Activated T-helper 17 cell treated with anti-CD3 and anti-CD28 coated beads, Interleukin-2, amount 50 U/mL, for 72 hours (primary cell): Measurements from ENCODE around the gene SART3. TPM values are rescaled to one million over a fixed set of nuclear protein-coding genes. Genes with fewer than 3 reads are reported as not detected.

ENCODE experiments used
- total RNA-seq, 2 donors: library from RNA; stranded (reverse); gene quantifications; one replicate each; pipeline ENCODE4 v1.2.3, GENCODE V29; 2022

Gene SART3
- total RNA-seq, 2 donors from 2014 or later = 85.0 to 98.6 TPM

Other genes starting within 250 kb of the SART3 start
- gene CMKLR1, start 221.9 kb downstream of the SART3 start, total RNA-seq = not detected
- 1 to 10 TPM; 2.9 to 3.6 TPM for gene FICD, start 45.9 kb downstream of the SART3 start, total RNA-seq
- 10 to 100 TPM; 93.3 to 98.7 TPM for gene ISCU, start 1.4 kb upstream of the SART3 start, total RNA-seq
- under 1 TPM; 0.24 to 0.71 TPM for gene TMEM119, start 36.9 kb upstream of the SART3 start, total RNA-seq
- 10 to 100 TPM; 79.7 to 89.1 TPM for gene SELPLG, start 72.7 kb upstream of the SART3 start, total RNA-seq
- 100 to 1,000 TPM in 1 of 2 donors, 10 to 100 TPM in 1; 81.9 to 101 TPM for gene CORO1C, start 170.3 kb upstream of the SART3 start, total RNA-seq